ENCODE results near the gene GRIK2. TPM values are rescaled to one million over a fixed set of nuclear protein-coding genes. Genes with fewer than 3 reads are reported as not detected.
"Not testable (repeated sequence)": the region's sequence is repeated elsewhere in the genome, so short reads cannot be mapped to it uniquely, and the experiment has no call there.

The GRIK2 gene
- total RNA-seq (2022) (0.29 TPM in 1 of 2 replicates, not detected in the other), Bru-seq, nascent RNA (percentile 11 among the genes with signal in this experiment), BruChase-seq, experiment 1, labeled RNA remaining after a 2-hour chase (percentile 12 among the genes with signal in this experiment), BruChase-seq, experiment 2, labeled RNA remaining after a 6-hour chase (percentile 9 among the genes with signal in this experiment)
- long read RNA-seq = 0 reads

- no peak within 1 kb of the TSS for H3K4me3 Mint-ChIP-seq (ENCODE audit: unreplicated experiment)
- Histone ChIP-seq H3K9me3 (no peaks in the 10 kb centered on the region), H3K27me3 (replicated peaks; ENCODE audit: control insufficient read depth, insufficient read depth, low read length) (no peaks in the 10 kb centered on the region), H3K4me1 (no peaks in the 10 kb centered on the region), H3K36me3 (ENCODE audit: control insufficient read depth, insufficient read depth, low read length) (no peaks in the 10 kb centered on the region), H3K4me3 (ENCODE audit: low read depth, low read length) (no peak within 1 kb of the TSS)
- BruUV-seq (replicated peaks) = no TSS peak
- no peaks in the 10 kb centered on the region for H3K4me1 Mint-ChIP-seq (ENCODE audit: low read depth, unreplicated experiment)
- CTCF ChIA-PET = no interaction called here
- no peak within 1 kb of the TSS for H3K27ac Mint-ChIP-seq (ENCODE audit: unreplicated experiment)
- peaks cover 3% of the 10 kb centered on the region for H3K27me3 Mint-ChIP-seq (ENCODE audit: insufficient read depth, unreplicated experiment)
- no peak for DNase-seq
- TF ChIP-seq CTCF (IDR thresholded peaks at IDR 0.05; ENCODE audit: insufficient read depth in 1 of 2, low read depth in 1 of 2, low read length in 1 of 2, severe bottlenecking in 1 of 2, unreplicated experiment in 1 of 2) = no peak
- intact Hi-C loops (cut with micrococcal nuclease; ENCODE audit: unreplicated experiment) = no loop called here
- POLR2A ChIA-PET = no interaction called here
- H3K36me3 Mint-ChIP-seq (ENCODE audit: insufficient read depth, unreplicated experiment) = no peaks in the 10 kb centered on the region
- H3K9me3 Mint-ChIP-seq (ENCODE audit: unreplicated experiment) = no peaks in the 10 kb centered on the region
These were observed at the start of gene GRIK2 for GRCh38 chr6:101393251-101393828. GRIK2 (plus strand) TSS chr6:101393708.

- intact Hi-C loops (cut with micrococcal nuclease; ENCODE audit: unreplicated experiment) = no loop called here
- Mint-ChIP-seq H3K27ac (ENCODE audit: unreplicated experiment) (no peak overlapping the region), H3K9me3 (ENCODE audit: unreplicated experiment) (no peaks in the 10 kb centered on the region), H3K4me3 (ENCODE audit: unreplicated experiment) (no peak overlapping the region), H3K4me1 (ENCODE audit: low read depth, unreplicated experiment) (peaks cover 7% of the 10 kb centered on the region), H3K36me3 (ENCODE audit: insufficient read depth, unreplicated experiment) (no peaks in the 10 kb centered on the region), H3K27me3 (ENCODE audit: insufficient read depth, unreplicated experiment) (peaks cover 3% of the 10 kb centered on the region)
- Histone ChIP-seq H3K9me3 (no peaks in the 10 kb centered on the region), H3K36me3 (ENCODE audit: control insufficient read depth, insufficient read depth, low read length) (no peaks in the 10 kb centered on the region), H3K4me3 (ENCODE audit: low read depth, low read length) (no peak overlapping the region), H3K27me3 (replicated peaks; ENCODE audit: control insufficient read depth, insufficient read depth, low read length) (no peaks in the 10 kb centered on the region), H3K4me1 (no peaks in the 10 kb centered on the region)
- no peak for DNase-seq
- TF ChIP-seq CTCF (IDR thresholded peaks at IDR 0.05; ENCODE audit: insufficient read depth in 1 of 2, low read depth in 1 of 2, low read length in 1 of 2, severe bottlenecking in 1 of 2, unreplicated experiment in 1 of 2) = no peak
- ChIA-PET CTCF (no interaction called here), POLR2A (no interaction called here)
- no TSS peak for BruUV-seq (replicated peaks)
These were observed 48.6 kb upstream of the GRIK2 start for GRCh38 chr6:101344885-101345284.

GRCh38 chr6:101348816-101349215 lies 44.7 kb upstream of the GRIK2 start:
- Mint-ChIP-seq H3K27ac (ENCODE audit: unreplicated experiment) (no peak overlapping the region), H3K4me1 (ENCODE audit: low read depth, unreplicated experiment) (peaks cover 7% of the 10 kb centered on the region), H3K4me3 (ENCODE audit: unreplicated experiment) (no peak overlapping the region), H3K27me3 (ENCODE audit: insufficient read depth, unreplicated experiment) (peaks cover 3% of the 10 kb centered on the region), H3K9me3 (ENCODE audit: unreplicated experiment) (no peaks in the 10 kb centered on the region), H3K36me3 (ENCODE audit: insufficient read depth, unreplicated experiment) (no peaks in the 10 kb centered on the region)
- no peak for TF ChIP-seq CTCF (IDR thresholded peaks at IDR 0.05; ENCODE audit: insufficient read depth in 1 of 2, low read depth in 1 of 2, low read length in 1 of 2, severe bottlenecking in 1 of 2, unreplicated experiment in 1 of 2)
- DNase-seq = no peak
- Histone ChIP-seq H3K4me3 (ENCODE audit: low read depth, low read length) (no peak overlapping the region), H3K27me3 (replicated peaks; ENCODE audit: control insufficient read depth, insufficient read depth, low read length) (no peaks in the 10 kb centered on the region), H3K9me3 (no peaks in the 10 kb centered on the region), H3K4me1 (no peaks in the 10 kb centered on the region), H3K36me3 (ENCODE audit: control insufficient read depth, insufficient read depth, low read length) (no peaks in the 10 kb centered on the region)
- intact Hi-C loops (cut with micrococcal nuclease; ENCODE audit: unreplicated experiment) = no loop called here
- BruUV-seq (replicated peaks) = no TSS peak
- CTCF ChIA-PET = no interaction called here
- POLR2A ChIA-PET = no interaction called here

- H3K27me3 ChIP-seq (replicated peaks; ENCODE audit: control insufficient read depth, insufficient read depth, low read length); H3K4me1 Mint-ChIP-seq (ENCODE audit: low read depth, unreplicated experiment); intact Hi-C loops (cut with micrococcal nuclease; ENCODE audit: unreplicated experiment); H3K4me3 ChIP-seq (ENCODE audit: low read depth, low read length); H3K36me3 Mint-ChIP-seq (ENCODE audit: insufficient read depth, unreplicated experiment); BruUV-seq (replicated peaks); H3K4me1 ChIP-seq; H3K36me3 ChIP-seq (ENCODE audit: control insufficient read depth, insufficient read depth, low read length); H3K27me3 Mint-ChIP-seq (ENCODE audit: insufficient read depth, unreplicated experiment); POLR2A ChIA-PET; DNase-seq; H3K9me3 Mint-ChIP-seq (ENCODE audit: unreplicated experiment); H3K27ac Mint-ChIP-seq (ENCODE audit: unreplicated experiment); H3K4me3 Mint-ChIP-seq (ENCODE audit: unreplicated experiment); H3K9me3 ChIP-seq; CTCF ChIA-PET: not testable (repeated sequence)
These were observed 42.9 kb upstream of the GRIK2 start for GRCh38 chr6:101350631-101351030.
